A549 (cell line): ENCODE measurements around the gene ATAD3A.

Experiments
- CEBPB ChIP-seq, 2 experiments: fragments of >200 bp in 1 of 2; sonication (Bioruptor Twin) in 1 of 2; formaldehyde crosslinking in 1 of 2; IDR thresholded peaks; 2 replicates each; pipeline ENCODE4 v1.6.1; 2012 to 2016
- MAZ ChIP-seq: fragments of 150-350 bp; IDR thresholded peaks from 2 replicates; pipeline ENCODE4 v1.6.1; 2014; ENCODE audit warnings: antibody characterized with exemption, low read depth, low read length, borderline replicate concordance
- POLR2A ChIP-seq: IDR thresholded peaks from 2 replicates; pipeline ENCODE4 v1.6.1; 2012; ENCODE audit warnings: mild to moderate bottlenecking, low read length
- RNF2 ChIP-seq: fragments of 200-600 bp; sonication (generic); IDR thresholded peaks from 2 replicates; pipeline ENCODE4 v1.6.1; 2016; ENCODE audit warnings: low read depth, mild to moderate bottlenecking, antibody characterized with exemption, moderate library complexity, borderline replicate concordance
- TF ChIP-seq, protein P1 (sequence below): fragments of 200-600 bp; sonication (generic); IDR thresholded peaks from 2 replicates; pipeline ENCODE4 v1.6.1; 2016; ENCODE audit warnings: antibody characterized with exemption, mild to moderate bottlenecking, moderate library complexity
- TF ChIP-seq, protein P2 (sequence below): fragments of >200 bp; sonication (Bioruptor Twin); formaldehyde crosslinking; IDR thresholded peaks from 3 replicates; pipeline ENCODE4 v1.6.1; 2016
- TF ChIP-seq, protein P3 (sequence below): fragments of >200 bp; sonication (Bioruptor Twin); formaldehyde crosslinking; IDR thresholded peaks from 3 replicates; pipeline ENCODE4 v1.5.1; 2016
- TF ChIP-seq, protein P4 (sequence below): fragments of 150-350 bp; IDR thresholded peaks from 2 replicates; pipeline ENCODE4 v1.6.1; 2014; ENCODE audit warnings: low read depth, mild to moderate bottlenecking, low read length
- TF ChIP-seq, protein P5 (sequence below): IDR thresholded peaks from 2 replicates; pipeline ENCODE4 v1.6.1; 2012
- TF ChIP-seq, protein P6 (sequence below): fragments of 450-650 bp; IDR thresholded peaks from 2 replicates; pipeline ENCODE4 v1.6.1; 2014; ENCODE audit warnings: antibody characterized with exemption

DNA sequence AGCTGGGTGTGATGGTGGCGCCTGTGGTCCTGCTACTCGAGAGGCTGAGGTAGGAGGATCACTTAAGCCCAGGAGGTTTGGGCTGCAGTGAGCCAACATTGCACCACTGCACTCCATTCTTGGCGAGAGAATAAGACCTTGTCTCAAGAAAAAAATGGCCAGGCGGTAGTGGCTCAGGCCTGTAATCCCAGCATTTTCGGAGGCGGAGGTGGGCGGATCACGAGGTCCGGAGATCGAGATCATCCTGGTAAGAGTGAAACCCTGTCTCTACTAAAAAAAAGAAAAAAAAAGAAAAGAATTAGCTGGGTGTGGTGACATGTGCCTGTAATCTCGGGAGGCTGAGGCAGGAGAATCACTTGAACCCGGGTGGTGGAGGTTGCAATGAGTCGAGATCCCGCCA, 29.1 kb upstream of the ATAD3A start:
- TF ChIP-seq, protein P1, sequence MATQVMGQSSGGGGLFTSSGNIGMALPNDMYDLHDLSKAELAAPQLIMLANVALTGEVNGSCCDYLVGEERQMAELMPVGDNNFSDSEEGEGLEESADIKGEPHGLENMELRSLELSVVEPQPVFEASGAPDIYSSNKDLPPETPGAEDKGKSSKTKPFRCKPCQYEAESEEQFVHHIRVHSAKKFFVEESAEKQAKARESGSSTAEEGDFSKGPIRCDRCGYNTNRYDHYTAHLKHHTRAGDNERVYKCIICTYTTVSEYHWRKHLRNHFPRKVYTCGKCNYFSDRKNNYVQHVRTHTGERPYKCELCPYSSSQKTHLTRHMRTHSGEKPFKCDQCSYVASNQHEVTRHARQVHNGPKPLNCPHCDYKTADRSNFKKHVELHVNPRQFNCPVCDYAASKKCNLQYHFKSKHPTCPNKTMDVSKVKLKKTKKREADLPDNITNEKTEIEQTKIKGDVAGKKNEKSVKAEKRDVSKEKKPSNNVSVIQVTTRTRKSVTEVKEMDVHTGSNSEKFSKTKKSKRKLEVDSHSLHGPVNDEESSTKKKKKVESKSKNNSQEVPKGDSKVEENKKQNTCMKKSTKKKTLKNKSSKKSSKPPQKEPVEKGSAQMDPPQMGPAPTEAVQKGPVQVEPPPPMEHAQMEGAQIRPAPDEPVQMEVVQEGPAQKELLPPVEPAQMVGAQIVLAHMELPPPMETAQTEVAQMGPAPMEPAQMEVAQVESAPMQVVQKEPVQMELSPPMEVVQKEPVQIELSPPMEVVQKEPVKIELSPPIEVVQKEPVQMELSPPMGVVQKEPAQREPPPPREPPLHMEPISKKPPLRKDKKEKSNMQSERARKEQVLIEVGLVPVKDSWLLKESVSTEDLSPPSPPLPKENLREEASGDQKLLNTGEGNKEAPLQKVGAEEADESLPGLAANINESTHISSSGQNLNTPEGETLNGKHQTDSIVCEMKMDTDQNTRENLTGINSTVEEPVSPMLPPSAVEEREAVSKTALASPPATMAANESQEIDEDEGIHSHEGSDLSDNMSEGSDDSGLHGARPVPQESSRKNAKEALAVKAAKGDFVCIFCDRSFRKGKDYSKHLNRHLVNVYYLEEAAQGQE: no peak
- TF ChIP-seq, protein P2, sequence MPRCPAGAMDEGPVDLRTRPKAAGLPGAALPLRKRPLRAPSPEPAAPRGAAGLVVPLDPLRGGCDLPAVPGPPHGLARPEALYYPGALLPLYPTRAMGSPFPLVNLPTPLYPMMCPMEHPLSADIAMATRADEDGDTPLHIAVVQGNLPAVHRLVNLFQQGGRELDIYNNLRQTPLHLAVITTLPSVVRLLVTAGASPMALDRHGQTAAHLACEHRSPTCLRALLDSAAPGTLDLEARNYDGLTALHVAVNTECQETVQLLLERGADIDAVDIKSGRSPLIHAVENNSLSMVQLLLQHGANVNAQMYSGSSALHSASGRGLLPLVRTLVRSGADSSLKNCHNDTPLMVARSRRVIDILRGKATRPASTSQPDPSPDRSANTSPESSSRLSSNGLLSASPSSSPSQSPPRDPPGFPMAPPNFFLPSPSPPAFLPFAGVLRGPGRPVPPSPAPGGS: no peak
- TF ChIP-seq POLR2A: no peak
- no peak for TF ChIP-seq CEBPB (IDR thresholded peaks at IDR 0.05)
- TF ChIP-seq, protein P3, sequence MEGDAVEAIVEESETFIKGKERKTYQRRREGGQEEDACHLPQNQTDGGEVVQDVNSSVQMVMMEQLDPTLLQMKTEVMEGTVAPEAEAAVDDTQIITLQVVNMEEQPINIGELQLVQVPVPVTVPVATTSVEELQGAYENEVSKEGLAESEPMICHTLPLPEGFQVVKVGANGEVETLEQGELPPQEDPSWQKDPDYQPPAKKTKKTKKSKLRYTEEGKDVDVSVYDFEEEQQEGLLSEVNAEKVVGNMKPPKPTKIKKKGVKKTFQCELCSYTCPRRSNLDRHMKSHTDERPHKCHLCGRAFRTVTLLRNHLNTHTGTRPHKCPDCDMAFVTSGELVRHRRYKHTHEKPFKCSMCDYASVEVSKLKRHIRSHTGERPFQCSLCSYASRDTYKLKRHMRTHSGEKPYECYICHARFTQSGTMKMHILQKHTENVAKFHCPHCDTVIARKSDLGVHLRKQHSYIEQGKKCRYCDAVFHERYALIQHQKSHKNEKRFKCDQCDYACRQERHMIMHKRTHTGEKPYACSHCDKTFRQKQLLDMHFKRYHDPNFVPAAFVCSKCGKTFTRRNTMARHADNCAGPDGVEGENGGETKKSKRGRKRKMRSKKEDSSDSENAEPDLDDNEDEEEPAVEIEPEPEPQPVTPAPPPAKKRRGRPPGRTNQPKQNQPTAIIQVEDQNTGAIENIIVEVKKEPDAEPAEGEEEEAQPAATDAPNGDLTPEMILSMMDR: no peak
- TF ChIP-seq, protein P4, sequence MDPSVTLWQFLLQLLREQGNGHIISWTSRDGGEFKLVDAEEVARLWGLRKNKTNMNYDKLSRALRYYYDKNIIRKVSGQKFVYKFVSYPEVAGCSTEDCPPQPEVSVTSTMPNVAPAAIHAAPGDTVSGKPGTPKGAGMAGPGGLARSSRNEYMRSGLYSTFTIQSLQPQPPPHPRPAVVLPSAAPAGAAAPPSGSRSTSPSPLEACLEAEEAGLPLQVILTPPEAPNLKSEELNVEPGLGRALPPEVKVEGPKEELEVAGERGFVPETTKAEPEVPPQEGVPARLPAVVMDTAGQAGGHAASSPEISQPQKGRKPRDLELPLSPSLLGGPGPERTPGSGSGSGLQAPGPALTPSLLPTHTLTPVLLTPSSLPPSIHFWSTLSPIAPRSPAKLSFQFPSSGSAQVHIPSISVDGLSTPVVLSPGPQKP: no peak
- TF ChIP-seq RNF2: no peak
- TF ChIP-seq MAZ: no peak
- TF ChIP-seq, protein P5, sequence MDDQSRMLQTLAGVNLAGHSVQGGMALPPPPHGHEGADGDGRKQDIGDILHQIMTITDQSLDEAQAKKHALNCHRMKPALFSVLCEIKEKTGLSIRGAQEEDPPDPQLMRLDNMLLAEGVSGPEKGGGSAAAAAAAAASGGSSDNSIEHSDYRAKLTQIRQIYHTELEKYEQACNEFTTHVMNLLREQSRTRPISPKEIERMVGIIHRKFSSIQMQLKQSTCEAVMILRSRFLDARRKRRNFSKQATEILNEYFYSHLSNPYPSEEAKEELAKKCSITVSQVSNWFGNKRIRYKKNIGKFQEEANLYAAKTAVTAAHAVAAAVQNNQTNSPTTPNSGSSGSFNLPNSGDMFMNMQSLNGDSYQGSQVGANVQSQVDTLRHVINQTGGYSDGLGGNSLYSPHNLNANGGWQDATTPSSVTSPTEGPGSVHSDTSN: no peak
- TF ChIP-seq, protein P6, sequence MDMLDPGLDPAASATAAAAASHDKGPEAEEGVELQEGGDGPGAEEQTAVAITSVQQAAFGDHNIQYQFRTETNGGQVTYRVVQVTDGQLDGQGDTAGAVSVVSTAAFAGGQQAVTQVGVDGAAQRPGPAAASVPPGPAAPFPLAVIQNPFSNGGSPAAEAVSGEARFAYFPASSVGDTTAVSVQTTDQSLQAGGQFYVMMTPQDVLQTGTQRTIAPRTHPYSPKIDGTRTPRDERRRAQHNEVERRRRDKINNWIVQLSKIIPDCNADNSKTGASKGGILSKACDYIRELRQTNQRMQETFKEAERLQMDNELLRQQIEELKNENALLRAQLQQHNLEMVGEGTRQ: no peak
